GM23338 (cell line): Measurements from ENCODE around the gene FARSA. TPM values are rescaled to one million over a fixed set of nuclear protein-coding genes. Genes with fewer than 3 reads are reported as not detected.

ENCODE experiments used
- ATAC-seq: fragments of 200-7000 bp; cut with Tn5 transposase; 3 replicates; pipeline ENCODE4 v1.9.1; 2020
- DNase-seq: peaks from one replicate; pipeline ENCODE4 v3.0.0-alpha.2; 2015; ENCODE audit warnings: low spot score
- H2AFZ ChIP-seq: fragments of 200-600 bp; sonication (generic); 2 replicates; pipeline ENCODE4 v1.8.0; 2016; ENCODE audit warnings: antibody characterized with exemption, mild to moderate bottlenecking, moderate library complexity
- H3F3A ChIP-seq: fragments of 200-600 bp; sonication (generic); replicated peaks from 2 replicates; pipeline ENCODE4 v1.8.0; 2017; ENCODE audit warnings: antibody characterized with exemption, mixed run types, low read depth
- H3K27ac ChIP-seq: fragments of 200-600 bp; sonication (generic); 2 replicates; pipeline ENCODE4 v1.6.1; 2016; ENCODE audit warnings: low read depth
- H3K27me3 ChIP-seq: fragments of 200-600 bp; sonication (generic); 2 replicates; pipeline ENCODE4 v1.8.0; 2016; ENCODE audit warnings: mild to moderate bottlenecking, mixed run types, moderate library complexity; ENCODE audit not compliant: insufficient read depth
- H3K36me3 ChIP-seq: fragments of 200-600 bp; sonication (generic); 2 replicates; pipeline ENCODE4 v1.8.0; 2016; ENCODE audit warnings: mild to moderate bottlenecking; ENCODE audit not compliant: insufficient read depth
- H3K4me1 ChIP-seq: fragments of 200-600 bp; sonication (generic); 2 replicates; pipeline ENCODE4 v1.8.0; 2016; ENCODE audit warnings: mild to moderate bottlenecking, moderate library complexity; ENCODE audit not compliant: insufficient read depth
- H3K4me2 ChIP-seq: fragments of 200-600 bp; sonication (generic); 2 replicates; pipeline ENCODE4 v1.7.1; 2017; ENCODE audit warnings: mixed run types
- H3K4me3 ChIP-seq: fragments of 200-600 bp; sonication (generic); 2 replicates; pipeline ENCODE4 v1.6.1; 2016; ENCODE audit warnings: mixed run types
- H3K79me2 ChIP-seq: fragments of 200-600 bp; sonication (generic); replicated peaks from 2 replicates; pipeline ENCODE4 v1.8.0; 2017; ENCODE audit warnings: mild to moderate bottlenecking; ENCODE audit not compliant: insufficient read depth
- H3K9me2 ChIP-seq: fragments of 200-600 bp; sonication (generic); 2 replicates; pipeline ENCODE4 v1.8.0; 2017; ENCODE audit not compliant: insufficient read depth
- H4K20me1 ChIP-seq: fragments of 200-600 bp; sonication (generic); replicated peaks from 2 replicates; pipeline ENCODE4 v1.8.0; 2017; ENCODE audit warnings: mild to moderate bottlenecking; ENCODE audit not compliant: insufficient read depth
- H3K27ac Mint-ChIP-seq: 2 replicates; pipeline ENCODE4 v1.8.0; 2020; ENCODE audit warnings: inconsistent platforms, mild to moderate bottlenecking, moderate library complexity, mixed read lengths
- H3K27me3 Mint-ChIP-seq: 3 replicates; pipeline ENCODE4 v1.8.0; 2022; ENCODE audit warnings: low read depth, mild to moderate bottlenecking, moderate library complexity, mixed read lengths, inconsistent platforms; ENCODE audit not compliant: insufficient read depth, poor library complexity
- H3K36me3 Mint-ChIP-seq: 3 replicates; pipeline ENCODE4 v1.8.0; 2021; ENCODE audit warnings: low read depth, mild to moderate bottlenecking, inconsistent platforms, moderate library complexity, mixed read lengths
- H3K4me1 Mint-ChIP-seq: 3 replicates; pipeline ENCODE4 v1.8.0; 2020; ENCODE audit warnings: mild to moderate bottlenecking, inconsistent platforms, mixed read lengths
- H3K4me3 Mint-ChIP-seq: 3 replicates; pipeline ENCODE4 v1.8.0; 2021; ENCODE audit warnings: moderate library complexity, mild to moderate bottlenecking, inconsistent platforms, mixed read lengths
- H3K9me3 Mint-ChIP-seq: 3 replicates; pipeline ENCODE4 v1.8.0; 2020; ENCODE audit warnings: moderate library complexity, mild to moderate bottlenecking, inconsistent platforms, mixed read lengths
- EZH2phosphoT487 ChIP-seq: fragments of 200-600 bp; sonication (generic); IDR thresholded peaks from one replicate; pipeline ENCODE4 v1.8.1; 2018; ENCODE audit warnings: antibody characterized with exemption; ENCODE audit not compliant: unreplicated experiment
- JUNB ChIP-seq: IDR thresholded peaks from one replicate; pipeline ENCODE4 v1.6.1; 2016; ENCODE audit warnings: antibody characterized with exemption; ENCODE audit not compliant: unreplicated experiment
- NANOG ChIP-seq: IDR thresholded peaks from 2 replicates; pipeline ENCODE4 v1.6.1; 2016; ENCODE audit warnings: antibody characterized with exemption, borderline replicate concordance
- POLR2AphosphoS5 ChIP-seq: IDR thresholded peaks from 2 replicates; pipeline ENCODE4 v1.6.1; 2016; ENCODE audit warnings: antibody characterized with exemption, low read depth
- STAT1 ChIP-seq: IDR thresholded peaks from one replicate; pipeline ENCODE4 v1.6.1; 2016; ENCODE audit warnings: antibody characterized with exemption; ENCODE audit not compliant: unreplicated experiment
- ZNF114 ChIP-seq: fragments of 250-450 bp; sonication (Bioruptor Pico); IDR thresholded peaks from 2 replicates; pipeline ENCODE4 v1.5.0; 2020; ENCODE audit warnings: mild to moderate bottlenecking, moderate library complexity
- polyA plus RNA-seq: library from polyadenylated mRNA; unstranded; fragments of >200 nt; fragmentation: Nextera tagmentation; extraction: Ambion mirVana; gene quantifications from 2 replicates; pipeline ENCODE4 v1.2.1, GENCODE V29; 2016
- total RNA-seq: library from RNA; depleted of rRNA; stranded (reverse); fragments of >200 nt; shearing (Covaris generic); gene quantifications from 2 replicates; pipeline ENCODE4 v1.2.3, GENCODE V29; 2014
- TF ChIP-seq, protein P1 (sequence below): IDR thresholded peaks from 2 replicates; pipeline ENCODE4 v1.6.1; 2016; ENCODE audit warnings: antibody characterized with exemption
- TF ChIP-seq, protein P2 (sequence below), 2 experiments: fragments of 200-600 bp in 1 of 2; sonication (generic) in 1 of 2; conservative IDR thresholded peaks; 2 replicates each; pipeline versions ENCODE4 v1.5.1 to v1.6.1; 2016 to 2017; ENCODE audit warnings: antibody characterized with exemption in 2 of 2, low read depth in 2 of 2, mild to moderate bottlenecking in 2 of 2, moderate library complexity in 1 of 2

The FARSA gene
- total and polyA plus RNA-seq, 2 experiments from 2014 or later, result 74.7 to 86.4 TPM

DNA sequence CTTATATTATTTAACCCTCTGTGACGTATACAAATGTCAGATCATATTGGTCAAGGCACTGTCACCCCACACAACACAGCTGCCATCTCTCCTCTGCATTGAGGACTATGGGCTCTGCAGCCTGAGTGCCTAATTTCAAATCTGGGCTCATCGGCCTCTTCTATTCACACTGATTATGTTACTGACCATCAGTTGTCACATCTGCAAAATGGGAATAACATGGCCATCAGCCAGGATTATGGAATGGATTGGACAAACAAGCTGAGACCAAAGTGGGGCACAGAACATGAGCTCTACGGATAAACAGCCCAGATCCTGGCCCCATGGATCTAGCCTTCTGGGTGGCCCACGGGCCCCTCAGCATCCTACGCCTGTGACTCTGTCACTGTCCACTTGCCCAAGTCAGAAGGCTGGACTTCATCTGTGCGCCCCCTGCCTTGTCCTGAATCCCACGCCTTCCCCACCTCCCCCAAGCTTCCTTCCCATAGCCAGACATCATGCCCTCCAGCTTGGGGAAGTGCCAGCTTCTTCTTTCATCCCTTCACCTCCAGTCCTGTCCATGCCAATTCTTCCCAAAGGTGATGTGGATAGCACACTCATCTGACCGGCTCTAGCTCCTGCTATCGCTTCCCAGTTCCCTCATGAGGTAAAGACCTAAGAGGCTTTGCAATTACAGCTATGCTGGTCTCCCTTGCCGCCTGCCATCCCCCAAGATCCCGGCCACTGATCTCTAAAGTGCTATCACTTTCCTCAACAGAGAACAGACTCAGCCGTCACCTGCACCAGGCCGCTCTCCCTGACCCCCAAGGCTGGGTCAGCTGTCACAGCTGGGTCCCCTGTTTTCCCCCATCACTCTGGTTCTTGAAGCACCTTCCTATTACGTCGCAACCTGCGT, 872 bp downstream of the FARSA start (continued):
- TF ChIP-seq, protein P1, sequence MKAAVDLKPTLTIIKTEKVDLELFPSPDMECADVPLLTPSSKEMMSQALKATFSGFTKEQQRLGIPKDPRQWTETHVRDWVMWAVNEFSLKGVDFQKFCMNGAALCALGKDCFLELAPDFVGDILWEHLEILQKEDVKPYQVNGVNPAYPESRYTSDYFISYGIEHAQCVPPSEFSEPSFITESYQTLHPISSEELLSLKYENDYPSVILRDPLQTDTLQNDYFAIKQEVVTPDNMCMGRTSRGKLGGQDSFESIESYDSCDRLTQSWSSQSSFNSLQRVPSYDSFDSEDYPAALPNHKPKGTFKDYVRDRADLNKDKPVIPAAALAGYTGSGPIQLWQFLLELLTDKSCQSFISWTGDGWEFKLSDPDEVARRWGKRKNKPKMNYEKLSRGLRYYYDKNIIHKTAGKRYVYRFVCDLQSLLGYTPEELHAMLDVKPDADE, result no peak
- TF ChIP-seq ZNF114 (CRISPR knock-in tag) (no peak), STAT1 (no peak), JUNB (no peak), EZH2phosphoT487 (no peak)
- TF ChIP-seq, protein P2, sequence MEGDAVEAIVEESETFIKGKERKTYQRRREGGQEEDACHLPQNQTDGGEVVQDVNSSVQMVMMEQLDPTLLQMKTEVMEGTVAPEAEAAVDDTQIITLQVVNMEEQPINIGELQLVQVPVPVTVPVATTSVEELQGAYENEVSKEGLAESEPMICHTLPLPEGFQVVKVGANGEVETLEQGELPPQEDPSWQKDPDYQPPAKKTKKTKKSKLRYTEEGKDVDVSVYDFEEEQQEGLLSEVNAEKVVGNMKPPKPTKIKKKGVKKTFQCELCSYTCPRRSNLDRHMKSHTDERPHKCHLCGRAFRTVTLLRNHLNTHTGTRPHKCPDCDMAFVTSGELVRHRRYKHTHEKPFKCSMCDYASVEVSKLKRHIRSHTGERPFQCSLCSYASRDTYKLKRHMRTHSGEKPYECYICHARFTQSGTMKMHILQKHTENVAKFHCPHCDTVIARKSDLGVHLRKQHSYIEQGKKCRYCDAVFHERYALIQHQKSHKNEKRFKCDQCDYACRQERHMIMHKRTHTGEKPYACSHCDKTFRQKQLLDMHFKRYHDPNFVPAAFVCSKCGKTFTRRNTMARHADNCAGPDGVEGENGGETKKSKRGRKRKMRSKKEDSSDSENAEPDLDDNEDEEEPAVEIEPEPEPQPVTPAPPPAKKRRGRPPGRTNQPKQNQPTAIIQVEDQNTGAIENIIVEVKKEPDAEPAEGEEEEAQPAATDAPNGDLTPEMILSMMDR (conservative IDR thresholded peaks at IDR 0.05; ENCODE audit: low read depth in 2 of 2), result no peak

DNA sequence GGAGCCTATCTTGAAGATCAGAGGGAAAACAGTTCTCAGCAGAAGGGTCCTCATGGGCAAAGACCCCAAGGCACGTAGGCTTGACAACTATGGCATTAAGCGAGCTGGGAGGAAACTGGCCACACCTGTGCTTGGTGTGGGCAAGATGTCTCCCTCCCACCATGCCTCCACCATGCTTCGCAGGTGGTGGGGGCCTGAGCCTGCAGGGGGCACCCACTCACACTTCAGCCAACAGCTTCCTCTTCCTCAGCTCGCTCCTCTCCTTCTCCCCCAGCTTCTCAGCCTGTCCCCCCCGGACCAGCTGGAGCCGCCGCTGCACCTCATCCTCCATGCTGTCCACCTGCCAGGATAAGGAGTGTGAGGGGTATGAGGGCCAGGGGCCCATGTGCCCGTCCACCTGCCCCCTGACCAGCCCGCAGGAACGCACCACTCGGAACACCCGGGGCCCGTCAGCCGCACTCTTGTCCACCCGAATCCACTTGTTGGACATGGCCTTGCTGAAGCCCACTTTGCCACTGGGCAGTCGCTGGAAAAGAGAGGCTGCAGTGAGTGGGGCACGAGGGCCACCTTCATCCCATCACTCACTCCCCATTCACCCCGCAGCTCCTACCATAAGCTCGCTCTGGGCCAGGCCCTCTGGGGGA, 3.4 kb downstream of the FARSA start:
- Mint-ChIP-seq H3K4me3 (no peak overlapping the region), H3K36me3 (peaks cover 59% of the 10 kb centered on the region), H3K27ac (no peak overlapping the region), H3K4me1 (peaks cover 17% of the 10 kb centered on the region), H3K27me3 (peaks cover 6% of the 10 kb centered on the region), H3K9me3 (no peaks in the 10 kb centered on the region)
- no peak overlapping the region for H2AFZ ChIP-seq
- H3K27me3 ChIP-seq, result no peaks in the 10 kb centered on the region
- H3K4me1 ChIP-seq, result peaks cover 7% of the 10 kb centered on the region; the same call in 1 of the 2 replicates
- no peaks in the 10 kb centered on the region for H3F3A ChIP-seq
- H3K4me2 ChIP-seq, result no peak overlapping the region
- no peak overlapping the region for H3K4me3 ChIP-seq
- H3K27ac ChIP-seq, result no peak overlapping the region
- TF ChIP-seq POLR2AphosphoS5, result no peak
- H3K9me2 ChIP-seq, result no peaks in the 10 kb centered on the region
- peaks cover 34% of the 10 kb centered on the region for H3K36me3 ChIP-seq
- no peak for ATAC-seq
- no peaks in the 10 kb centered on the region; the same call in 1 of the 2 replicates for H4K20me1 ChIP-seq
- H3K79me2 ChIP-seq, result peaks cover 27% of the 10 kb centered on the region
- DNase-seq, result no peak

DNA sequence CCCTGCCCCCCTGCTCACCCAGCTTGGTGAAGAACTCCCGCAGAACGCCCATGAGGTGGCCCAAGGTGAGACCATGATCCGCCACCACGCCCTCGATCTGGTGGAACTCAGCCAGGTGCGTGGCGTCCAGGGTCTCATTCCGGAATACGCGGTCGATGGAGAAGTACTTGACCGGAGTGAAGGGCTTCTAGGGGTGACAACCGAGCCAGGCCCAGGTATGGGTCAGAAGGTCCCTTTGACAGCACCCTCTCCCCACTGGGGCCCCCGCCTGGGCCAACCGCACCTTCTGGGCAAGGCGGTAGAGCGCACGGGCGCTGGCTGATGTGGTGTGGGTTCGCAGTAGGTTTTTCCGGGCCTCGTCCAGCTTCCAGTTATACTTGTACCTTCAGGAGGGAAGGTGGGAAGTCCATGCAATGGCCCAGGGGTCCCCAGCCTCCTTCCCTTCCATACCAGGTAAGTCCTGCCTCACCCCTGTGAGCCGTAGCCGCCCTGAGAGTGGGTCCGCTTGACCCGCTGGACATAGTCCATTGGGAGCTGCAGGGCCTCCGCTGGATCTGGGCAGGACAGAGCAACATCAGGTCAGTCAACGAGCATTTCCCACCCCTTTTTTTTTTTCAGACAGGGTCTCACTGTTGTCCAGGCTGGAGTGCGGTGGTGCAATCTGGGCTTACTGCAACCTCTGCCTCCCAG, 8.7 kb downstream of the FARSA start:
- no peak overlapping the region for H3K4me3 ChIP-seq
- H3K36me3 ChIP-seq, result peaks cover 42% of the 10 kb centered on the region
- TF ChIP-seq NANOG (no peak), JUNB (no peak)
- TF ChIP-seq, protein P1, result no peak
- H3K79me2 ChIP-seq, result no peaks in the 10 kb centered on the region
- Mint-ChIP-seq H3K4me1 (no peaks in the 10 kb centered on the region), H3K27ac (no peak overlapping the region), H3K36me3 (peaks cover 85% of the 10 kb centered on the region), H3K4me3 (no peak overlapping the region), H3K27me3 (peaks cover 26% of the 10 kb centered on the region), H3K9me3 (no peaks in the 10 kb centered on the region)
- H2AFZ ChIP-seq, result no peak overlapping the region
- H3K4me2 ChIP-seq, result no peak overlapping the region
- peaks cover 12% of the 10 kb centered on the region; the same call in 1 of the 2 replicates for H3F3A ChIP-seq
- no peak overlapping the region for H3K27ac ChIP-seq
- H3K27me3 ChIP-seq, result no peaks in the 10 kb centered on the region
- peaks cover 6% of the 10 kb centered on the region; the same call in 1 of the 2 replicates for H4K20me1 ChIP-seq
- no peak for ATAC-seq
- no peak for DNase-seq
- H3K9me2 ChIP-seq, result no peaks in the 10 kb centered on the region
- no peaks in the 10 kb centered on the region for H3K4me1 ChIP-seq
